ENCODE data around the gene ECT2.

DNA sequence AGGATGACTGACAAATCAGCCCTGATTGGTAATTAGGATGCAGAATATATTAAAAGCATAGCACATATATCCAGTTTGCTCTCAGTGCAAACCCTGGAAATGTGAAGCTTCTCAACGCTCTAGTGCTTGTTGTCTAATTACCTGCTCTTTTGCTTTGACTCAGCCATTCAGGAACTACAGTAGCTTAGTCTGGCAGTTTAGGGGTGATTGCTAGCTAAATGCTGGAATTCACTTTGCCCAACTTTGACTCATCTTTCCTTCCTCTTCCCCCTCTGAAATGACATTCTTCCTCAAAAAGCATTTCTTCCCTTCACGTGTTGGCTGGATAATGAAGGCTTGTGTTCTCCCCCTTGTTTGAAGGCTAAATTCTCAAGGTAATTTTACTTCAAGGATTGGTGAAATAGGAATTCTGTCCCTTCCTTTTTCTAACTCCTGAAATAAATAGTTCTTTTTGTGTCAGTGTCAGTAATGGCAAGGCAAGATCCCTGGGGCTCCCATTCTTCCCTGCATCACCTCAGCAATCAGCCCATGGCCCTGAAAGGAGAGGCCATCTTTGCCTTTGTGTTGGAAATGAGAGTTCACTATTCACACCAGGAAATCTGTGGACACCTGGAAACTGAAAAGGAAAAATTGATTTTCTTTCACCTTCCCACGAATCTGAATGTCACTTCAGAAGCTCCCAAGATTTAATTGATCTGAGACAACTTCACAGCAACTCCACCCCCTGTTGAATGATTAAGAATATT is 103.6 kb downstream of the ECT2 start:
- TF ChIP-seq, protein P1, sequence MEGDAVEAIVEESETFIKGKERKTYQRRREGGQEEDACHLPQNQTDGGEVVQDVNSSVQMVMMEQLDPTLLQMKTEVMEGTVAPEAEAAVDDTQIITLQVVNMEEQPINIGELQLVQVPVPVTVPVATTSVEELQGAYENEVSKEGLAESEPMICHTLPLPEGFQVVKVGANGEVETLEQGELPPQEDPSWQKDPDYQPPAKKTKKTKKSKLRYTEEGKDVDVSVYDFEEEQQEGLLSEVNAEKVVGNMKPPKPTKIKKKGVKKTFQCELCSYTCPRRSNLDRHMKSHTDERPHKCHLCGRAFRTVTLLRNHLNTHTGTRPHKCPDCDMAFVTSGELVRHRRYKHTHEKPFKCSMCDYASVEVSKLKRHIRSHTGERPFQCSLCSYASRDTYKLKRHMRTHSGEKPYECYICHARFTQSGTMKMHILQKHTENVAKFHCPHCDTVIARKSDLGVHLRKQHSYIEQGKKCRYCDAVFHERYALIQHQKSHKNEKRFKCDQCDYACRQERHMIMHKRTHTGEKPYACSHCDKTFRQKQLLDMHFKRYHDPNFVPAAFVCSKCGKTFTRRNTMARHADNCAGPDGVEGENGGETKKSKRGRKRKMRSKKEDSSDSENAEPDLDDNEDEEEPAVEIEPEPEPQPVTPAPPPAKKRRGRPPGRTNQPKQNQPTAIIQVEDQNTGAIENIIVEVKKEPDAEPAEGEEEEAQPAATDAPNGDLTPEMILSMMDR (IDR thresholded peaks at IDR 0.05), result no peak
- no peak for TF ChIP-seq POLR2A (IDR thresholded peaks at IDR 0.05)
- TF ChIP-seq POLR2AphosphoS5 (IDR thresholded peaks at IDR 0.05), result no peak
- TF ChIP-seq EP300 (IDR thresholded peaks at IDR 0.05), result no peak
